CD14-positive monocyte (primary cell): ENCODE data around the gene PTPRN2. TPM values are rescaled to one million over a fixed set of nuclear protein-coding genes. Genes with fewer than 3 reads are reported as not detected.

Experiments
- DNase-seq, 3 donors: peaks; one replicate each; pipeline ENCODE4 v3.0.0-alpha.2; 2011 to 2022
- H2AFZ ChIP-seq: 2 replicates; pipeline ENCODE4 v1.6.0; 2012; ENCODE audit warnings: mild to moderate bottlenecking, low read depth, low read length, inconsistent platforms; ENCODE audit not compliant: insufficient read depth, poor library complexity, severe bottlenecking
- H3K27ac ChIP-seq, 2 donors: 1 replicate in 1 of 2; 2 replicates in 1 of 2; pipeline ENCODE4 v1.5.1; 2012 to 2013; ENCODE audit warnings: low read length in 2 of 2, control low read depth in 1 of 2, inconsistent platforms in 1 of 2, low read depth in 1 of 2, mild to moderate bottlenecking in 1 of 2
- H3K27me3 ChIP-seq, 2 donors: one replicate each; pipeline versions ENCODE4 v1.6.0 to v1.6.1; 2011 to 2013; ENCODE audit warnings: low read length in 2 of 2; ENCODE audit not compliant: control insufficient read depth in 2 of 2, insufficient read depth in 2 of 2
- H3K36me3 ChIP-seq, 2 donors: replicated peaks in 1 of 2; 1 replicate in 1 of 2; 2 replicates in 1 of 2; pipeline versions ENCODE4 v1.5.1 to v1.6.1; 2012 to 2013; ENCODE audit warnings: low read length in 2 of 2, control low read depth in 1 of 2, inconsistent platforms in 1 of 2, mild to moderate bottlenecking in 1 of 2; ENCODE audit not compliant: insufficient read depth in 2 of 2, control insufficient read depth in 1 of 2
- H3K4me1 ChIP-seq, 2 donors: 1 replicate in 1 of 2; 2 replicates in 1 of 2; pipeline versions ENCODE4 v1.5.1 to v1.6.1; 2012 to 2013; ENCODE audit warnings: low read length in 2 of 2, control low read depth in 1 of 2, inconsistent platforms in 1 of 2, mild to moderate bottlenecking in 1 of 2, moderate library complexity in 1 of 2; ENCODE audit not compliant: insufficient read depth in 2 of 2, control insufficient read depth in 1 of 2
- H3K4me2 ChIP-seq: replicated peaks from 2 replicates; pipeline ENCODE3; 2012; ENCODE audit warnings: low read length, moderate library complexity, mild to moderate bottlenecking; ENCODE audit not compliant: poor library complexity, severe bottlenecking; ENCODE audit errors: extremely low read depth
- H3K4me3 ChIP-seq, 3 experiments: fragments of 200-600 bp in 1 of 3; sonication (generic) in 1 of 3; replicated peaks in 1 of 3; 1 replicate in 2 of 3; 2 replicates in 1 of 3; pipeline ENCODE4 v1.5.1; 2011 to 2013; ENCODE audit warnings: low read length in 3 of 3, mild to moderate bottlenecking in 3 of 3, control low read depth in 2 of 3, low read depth in 2 of 3, inconsistent platforms in 1 of 3, moderate library complexity in 1 of 3
- H3K79me2 ChIP-seq: 2 replicates; pipeline ENCODE4 v1.6.0; 2012; ENCODE audit warnings: mild to moderate bottlenecking, control low read depth, inconsistent platforms, low read length, moderate library complexity; ENCODE audit not compliant: insufficient read depth
- H3K9ac ChIP-seq: 2 replicates; pipeline ENCODE4 v1.6.0; 2017; ENCODE audit warnings: low read length, mild to moderate bottlenecking; ENCODE audit not compliant: insufficient read depth, poor library complexity, severe bottlenecking
- H3K9me3 ChIP-seq, 2 donors: replicated peaks in 1 of 2; 1 replicate in 1 of 2; 2 replicates in 1 of 2; pipeline versions ENCODE4 v1.5.1 to v1.6.1; 2012 to 2013; ENCODE audit warnings: low read length in 2 of 2, control low read depth in 1 of 2; ENCODE audit not compliant: control insufficient read depth in 1 of 2, insufficient read depth in 1 of 2
- H4K20me1 ChIP-seq: 2 replicates; pipeline ENCODE4 v1.6.0; 2012; ENCODE audit warnings: mild to moderate bottlenecking, low read length, control low read depth, moderate library complexity; ENCODE audit not compliant: insufficient read depth
- H3K27ac Mint-ChIP-seq, 7 donors: one replicate each; pipeline ENCODE4 v1.8.0; 2020; ENCODE audit warnings: mild to moderate bottlenecking in 7 of 7, mixed read lengths in 7 of 7, moderate library complexity in 6 of 7, inconsistent platforms in 2 of 7
- H3K27me3 Mint-ChIP-seq, 3 donors: one replicate each; pipeline ENCODE4 v1.8.0; 2021 to 2022; ENCODE audit warnings: low read depth in 3 of 3, mild to moderate bottlenecking in 3 of 3, mixed read lengths in 3 of 3, moderate library complexity in 3 of 3, inconsistent platforms in 1 of 3
- H3K36me3 Mint-ChIP-seq, 2 donors: one replicate each; pipeline ENCODE4 v1.8.0; 2020; ENCODE audit warnings: mixed read lengths in 2 of 2, inconsistent platforms in 1 of 2, mild to moderate bottlenecking in 1 of 2
- H3K4me1 Mint-ChIP-seq: one replicate; pipeline ENCODE4 v1.8.0; 2020; ENCODE audit warnings: mild to moderate bottlenecking, mixed read lengths
- H3K4me3 Mint-ChIP-seq, 2 donors: one replicate each; pipeline ENCODE4 v1.8.0; 2020; ENCODE audit warnings: mild to moderate bottlenecking in 2 of 2, mixed read lengths in 2 of 2, moderate library complexity in 1 of 2
- H3K9me3 Mint-ChIP-seq, 7 donors: one replicate each; pipeline ENCODE4 v1.8.0; 2020 to 2022; ENCODE audit warnings: mixed read lengths in 7 of 7, mild to moderate bottlenecking in 6 of 7, moderate library complexity in 6 of 7, inconsistent platforms in 2 of 7
- CTCF ChIP-seq: fragments of 200-600 bp; IDR thresholded peaks from one replicate; pipeline ENCODE4 v1.8.0; 2022; ENCODE audit warnings: antibody characterized with exemption, mild to moderate bottlenecking
- WGBS: methylation state at CpG from one replicate; pipeline ENCODE4 v1.1.5; 2013; ENCODE audit warnings: missing lambda C conversion rate; ENCODE audit not compliant: insufficient coverage; 5-methylcytosine and 5-hydroxymethylcytosine counted together
- intact Hi-C, 2 donors: fragments of 100-400 bp; cut with micrococcal nuclease; formaldehyde crosslinking; loops; one replicate each; pipeline versions ENCODE4 v1.15.0 to v1.15.1; 2023
- polyA plus RNA-seq, 3 donors: library from polyadenylated mRNA; depleted of rRNA in 1 of 3; unstranded in 2 of 3; stranded (reverse) in 1 of 3; fragments of 300-500 nt in 2 of 3; fragments of >200 nt in 1 of 3; fragmentation: Illumina TruSeq in 2 of 3; gene quantifications; 1 replicate in 2 of 3; 2 replicates in 1 of 3; pipeline ENCODE4 v1.2.3, GENCODE V29; 2012 to 2021

The PTPRN2 gene
- polyA plus RNA-seq, 3 donors = 0.25 to 1.4 (median 0.97) TPM

GRCh38 chr7:158074896-158075632 lies 512.6 kb downstream of the PTPRN2 start:
- Histone ChIP-seq H3K9me3 (peaks cover 0 to 5% of the 10 kb centered on the region in 2 donors), H3K4me1 (no peaks in the 10 kb centered on the region), H3K36me3 (no peaks in the 10 kb centered on the region), H3K79me2 (no peaks in the 10 kb centered on the region), H3K27ac (no peak overlapping the region), H3K4me2 (no peak overlapping the region), H2AFZ (no peak overlapping the region), H3K4me3 (no peak overlapping the region), H3K9ac (no peak overlapping the region), H3K27me3 (no peaks in the 10 kb centered on the region), H4K20me1 (no peaks in the 10 kb centered on the region)
- no peaks in the 10 kb centered on the region for H3K4me1 Mint-ChIP-seq
- no peaks in the 10 kb centered on the region for H3K36me3 Mint-ChIP-seq
- WGBS = 90% methylated on average over 26 of the region's 29 CpGs
- DNase-seq = no peak
- peaks cover 0 to 4% (median 1%) of the 10 kb centered on the region in 3 donors for H3K27me3 Mint-ChIP-seq
- no peak overlapping the region for H3K27ac Mint-ChIP-seq
- H3K9me3 Mint-ChIP-seq = peaks cover 4 to 17% (median 9%) of the 10 kb centered on the region in 7 donors
- intact Hi-C loops = no loop called here
- no peak for TF ChIP-seq CTCF
- no peak overlapping the region for H3K4me3 Mint-ChIP-seq

- intact Hi-C loops = no loop called here
- Mint-ChIP-seq H3K4me3 (no peak overlapping the region), H3K9me3 (peaks cover 4 to 19% (median 11%) of the 10 kb centered on the region in 7 donors), H3K27me3 (peaks cover 0 to 5% (median 1%) of the 10 kb centered on the region in 3 donors), H3K27ac (no peak overlapping the region), H3K36me3 (no peaks in the 10 kb centered on the region), H3K4me1 (no peaks in the 10 kb centered on the region)
- Histone ChIP-seq H3K79me2 (no peaks in the 10 kb centered on the region), H3K36me3 (no peaks in the 10 kb centered on the region), H3K27ac (no peak overlapping the region), H2AFZ (no peak overlapping the region), H3K27me3 (no peaks in the 10 kb centered on the region), H3K4me2 (no peak overlapping the region), H4K20me1 (no peaks in the 10 kb centered on the region), H3K9ac (no peak overlapping the region), H3K4me3 (no peak overlapping the region), H3K9me3 (peaks cover 0 to 5% of the 10 kb centered on the region in 2 donors), H3K4me1 (no peaks in the 10 kb centered on the region)
- DNase-seq = no peak
- 79% methylated on average over 25 of the region's 35 CpGs for WGBS
- no peak for TF ChIP-seq CTCF
Measured at GRCh38 chr7:158073845-158074840, 513.5 kb downstream of the PTPRN2 start.
